NB4 (cell line): ENCODE data around the gene ZBTB20.

Experiments used
- DNase-seq: peaks from one replicate; pipeline ENCODE4 v3.0.0; 2010; ENCODE audit warnings: low read depth
- H3K4me3 ChIP-seq: one replicate; pipeline ENCODE4 v1.5.1; 2011; ENCODE audit warnings: mild to moderate bottlenecking, low read depth, low read length, moderate library complexity
- MYC ChIP-seq: IDR thresholded peaks from 2 replicates; pipeline ENCODE4 v1.6.1; 2011; ENCODE audit warnings: low read depth, low read length
- POLR2A ChIP-seq: IDR thresholded peaks from 2 replicates; pipeline ENCODE4 v1.6.1; 2011; ENCODE audit warnings: mild to moderate bottlenecking; ENCODE audit not compliant: insufficient read length; ENCODE audit errors: extremely low read depth
- TF ChIP-seq, protein P1 (sequence below): IDR thresholded peaks from one replicate; pipeline ENCODE4 v1.5.1; 2012; ENCODE audit warnings: low read depth, low read length
- TF ChIP-seq, protein P2 (sequence below): IDR thresholded peaks from 2 replicates; pipeline ENCODE4 v1.6.1; 2011; ENCODE audit warnings: low read depth, low read length

ZBTB20 gene

DNA sequence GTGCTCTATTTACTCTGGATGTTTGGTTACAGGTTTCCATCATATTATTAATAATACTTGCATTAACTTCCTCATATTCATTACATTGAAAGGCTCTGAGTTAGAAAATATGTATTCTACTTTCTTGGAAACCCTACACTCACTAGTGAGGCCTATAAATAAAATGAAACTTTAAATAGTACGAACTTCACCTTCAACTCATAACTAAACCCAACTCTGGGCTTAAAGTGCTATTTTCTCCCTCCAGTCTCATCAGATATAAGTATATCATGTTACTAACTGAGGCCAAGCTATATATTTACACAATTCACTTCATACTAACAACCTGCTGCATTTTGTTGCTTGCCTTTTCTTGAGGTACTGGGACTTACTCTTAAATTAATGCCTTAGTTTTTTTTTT, 546.5 kb downstream of the ZBTB20 start:
- TF ChIP-seq, protein P1, sequence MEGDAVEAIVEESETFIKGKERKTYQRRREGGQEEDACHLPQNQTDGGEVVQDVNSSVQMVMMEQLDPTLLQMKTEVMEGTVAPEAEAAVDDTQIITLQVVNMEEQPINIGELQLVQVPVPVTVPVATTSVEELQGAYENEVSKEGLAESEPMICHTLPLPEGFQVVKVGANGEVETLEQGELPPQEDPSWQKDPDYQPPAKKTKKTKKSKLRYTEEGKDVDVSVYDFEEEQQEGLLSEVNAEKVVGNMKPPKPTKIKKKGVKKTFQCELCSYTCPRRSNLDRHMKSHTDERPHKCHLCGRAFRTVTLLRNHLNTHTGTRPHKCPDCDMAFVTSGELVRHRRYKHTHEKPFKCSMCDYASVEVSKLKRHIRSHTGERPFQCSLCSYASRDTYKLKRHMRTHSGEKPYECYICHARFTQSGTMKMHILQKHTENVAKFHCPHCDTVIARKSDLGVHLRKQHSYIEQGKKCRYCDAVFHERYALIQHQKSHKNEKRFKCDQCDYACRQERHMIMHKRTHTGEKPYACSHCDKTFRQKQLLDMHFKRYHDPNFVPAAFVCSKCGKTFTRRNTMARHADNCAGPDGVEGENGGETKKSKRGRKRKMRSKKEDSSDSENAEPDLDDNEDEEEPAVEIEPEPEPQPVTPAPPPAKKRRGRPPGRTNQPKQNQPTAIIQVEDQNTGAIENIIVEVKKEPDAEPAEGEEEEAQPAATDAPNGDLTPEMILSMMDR: no peak
- no peak for TF ChIP-seq POLR2A
- TF ChIP-seq, protein P2, sequence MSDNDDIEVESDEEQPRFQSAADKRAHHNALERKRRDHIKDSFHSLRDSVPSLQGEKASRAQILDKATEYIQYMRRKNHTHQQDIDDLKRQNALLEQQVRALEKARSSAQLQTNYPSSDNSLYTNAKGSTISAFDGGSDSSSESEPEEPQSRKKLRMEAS: no peak
- no peak for TF ChIP-seq MYC
- H3K4me3 ChIP-seq: no peak overlapping the region
- DNase-seq: no peak

DNA sequence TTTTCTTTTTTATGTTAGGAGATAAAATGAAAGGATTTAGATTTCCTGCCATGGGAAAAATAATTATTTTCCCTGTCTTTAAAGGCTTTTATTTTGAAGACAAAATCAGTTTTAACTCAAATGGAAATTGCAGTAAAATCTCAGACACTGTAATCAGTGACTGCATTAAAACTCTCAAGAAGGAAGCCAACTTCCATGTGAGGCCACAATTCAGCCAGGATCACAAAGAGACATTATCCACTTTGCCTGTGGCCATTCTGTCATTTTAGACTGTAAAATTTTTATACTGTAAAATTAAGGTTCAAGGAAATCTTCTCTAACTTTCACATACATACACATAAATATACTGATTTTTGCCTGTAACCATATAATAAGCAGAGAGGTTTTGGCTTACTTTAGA, 549.2 kb downstream of the ZBTB20 start:
- TF ChIP-seq, protein P2: no peak
- TF ChIP-seq MYC (no peak), POLR2A (no peak)
- TF ChIP-seq, protein P1: no peak
- DNase-seq: no peak
- H3K4me3 ChIP-seq: no peak overlapping the region

DNA sequence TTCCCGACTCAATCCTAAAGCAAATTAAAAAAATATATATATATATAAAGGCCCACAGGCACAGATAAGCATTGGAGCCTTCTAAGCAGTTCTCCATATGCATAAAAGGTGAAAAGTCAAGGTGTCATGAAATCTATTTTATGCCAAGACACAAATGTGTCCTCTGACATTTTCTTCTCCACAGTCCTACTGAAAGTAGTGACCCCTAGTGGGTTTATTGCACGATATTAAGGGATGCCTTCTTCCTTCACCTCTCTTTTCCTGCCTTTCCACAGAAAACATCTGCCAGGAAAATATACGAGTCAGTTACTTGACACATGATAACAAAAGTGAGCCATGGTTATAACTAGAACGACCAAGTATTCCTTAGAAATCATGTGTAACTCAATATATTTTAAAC, 550.1 kb downstream of the ZBTB20 start:
- no peak for DNase-seq

DNA sequence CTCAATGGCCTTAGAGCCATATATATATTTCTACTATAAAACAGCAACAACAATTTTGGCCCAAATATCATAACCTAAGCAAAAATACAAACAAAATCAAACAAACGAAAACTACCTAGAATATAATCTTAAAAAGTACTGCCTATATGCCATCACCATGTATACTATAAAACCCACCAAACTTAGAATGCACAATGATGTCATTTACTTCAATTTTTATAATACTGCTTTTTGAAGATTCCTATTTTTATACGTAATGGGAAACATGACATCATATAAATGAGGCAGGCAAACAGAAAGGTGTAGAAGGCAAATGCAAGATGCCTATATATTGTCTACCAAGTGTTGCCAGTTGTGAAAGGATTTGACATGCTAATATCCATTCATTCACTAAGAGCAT, 550.9 kb downstream of the ZBTB20 start:
- no peak for DNase-seq
- no peak for TF ChIP-seq MYC
- no peak for TF ChIP-seq POLR2A
- TF ChIP-seq, protein P2: no peak
- TF ChIP-seq, protein P1: no peak
- no peak overlapping the region for H3K4me3 ChIP-seq

More for the DNA sequence above, 550.1 kb downstream of the ZBTB20 start:
- no peak overlapping the region for H3K4me3 ChIP-seq
- TF ChIP-seq POLR2A (no peak), MYC (no peak)
- TF ChIP-seq, protein P2: no peak
- TF ChIP-seq, protein P1: no peak

DNA sequence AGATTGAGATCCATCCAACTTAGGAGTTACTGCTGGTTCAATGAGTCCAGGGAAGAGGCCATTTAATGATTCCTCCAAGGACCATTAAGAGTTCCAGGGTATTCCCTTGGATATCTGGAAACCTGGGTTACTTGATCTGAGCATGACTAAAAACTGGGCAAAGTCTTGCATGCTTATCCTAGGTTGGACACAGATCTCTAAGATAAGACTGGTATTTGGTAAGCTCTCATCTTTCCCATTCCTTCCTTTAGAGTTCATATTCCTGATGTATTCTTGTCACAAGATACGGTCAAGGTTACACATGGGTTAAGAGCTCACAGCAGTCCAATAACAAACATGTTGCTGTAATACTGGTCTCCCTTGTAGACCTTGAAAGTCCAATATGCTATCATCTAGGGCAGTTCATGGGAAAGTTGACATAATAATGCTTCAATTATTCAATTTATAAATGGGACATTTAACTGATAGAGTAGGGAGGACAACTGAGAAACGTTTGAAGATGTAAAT, 551.5 kb downstream of the ZBTB20 start:
- TF ChIP-seq POLR2A (no peak), MYC (no peak)
- TF ChIP-seq, protein P2: no peak
- TF ChIP-seq, protein P1: no peak
- H3K4me3 ChIP-seq: no peak overlapping the region
- DNase-seq: no peak
